Ishikawa (cell line): Measurements from ENCODE around the gene CYBB.

ENCODE experiments used
- CEBPB ChIP-seq: IDR thresholded peaks from 2 replicates; pipeline ENCODE4 v1.6.1; 2012
- CREB1 ChIP-seq: IDR thresholded peaks from 2 replicates; pipeline ENCODE4 v1.6.1; 2012; ENCODE audit warnings: low read depth
- EGR1 ChIP-seq: IDR thresholded peaks from 2 replicates; pipeline ENCODE4 v1.6.1; 2012
- EP300 ChIP-seq: IDR thresholded peaks from 2 replicates; pipeline ENCODE4 v1.6.1; 2012; ENCODE audit warnings: borderline replicate concordance
- FOXM1 ChIP-seq: IDR thresholded peaks from 2 replicates; pipeline ENCODE4 v1.6.1; 2012; ENCODE audit warnings: low read depth, borderline replicate concordance
- MAX ChIP-seq: IDR thresholded peaks from 2 replicates; pipeline ENCODE4 v1.6.1; 2012
- NFIC ChIP-seq: IDR thresholded peaks from 2 replicates; pipeline ENCODE4 v1.6.1; 2012
- RAD21 ChIP-seq: IDR thresholded peaks from 2 replicates; pipeline ENCODE4 v1.6.1; 2012; ENCODE audit warnings: low read depth
- REST ChIP-seq: IDR thresholded peaks from 2 replicates; pipeline ENCODE4 v1.6.1; 2012; ENCODE audit warnings: low read depth, mild to moderate bottlenecking
- TAF1 ChIP-seq: IDR thresholded peaks from 2 replicates; pipeline ENCODE4 v1.6.1; 2012; ENCODE audit warnings: low read depth, mild to moderate bottlenecking
- TCF12 ChIP-seq: IDR thresholded peaks from 2 replicates; pipeline ENCODE4 v1.6.1; 2012; ENCODE audit warnings: low read depth
- TEAD4 ChIP-seq: IDR thresholded peaks from 2 replicates; pipeline ENCODE4 v1.6.1; 2012
- USF1 ChIP-seq: IDR thresholded peaks from 2 replicates; pipeline ENCODE4 v1.6.1; 2012
- YY1 ChIP-seq: IDR thresholded peaks from 2 replicates; pipeline ENCODE4 v1.6.1; 2012; ENCODE audit warnings: low read depth
- ZBTB7A ChIP-seq: IDR thresholded peaks from 2 replicates; pipeline ENCODE4 v1.6.1; 2012; ENCODE audit warnings: low read depth

CYBB gene

GRCh38 chrX:37803057-37803456, 23.2 kb downstream of the CYBB start:
- TF ChIP-seq EGR1 (no peak), RAD21 (no peak), FOXM1 (no peak), USF1 (no peak), TAF1 (no peak), NFIC (no peak), EP300 (no peak)

GRCh38 chrX:37809970-37810369, 30.1 kb downstream of the CYBB start:
- TF ChIP-seq YY1 (no peak), EGR1 (no peak), USF1 (no peak), NFIC (no peak)

- TF ChIP-seq EGR1 (no peak), TAF1 (no peak), YY1 (no peak), NFIC (no peak), TCF12 (no peak), MAX (no peak), FOXM1 (no peak), EP300 (no peak), CREB1 (no peak), USF1 (no peak), ZBTB7A (no peak)
These were observed 32.3 kb downstream of the CYBB start for GRCh38 chrX:37812110-37812509.

- TF ChIP-seq YY1 = no peak
These were observed 33.7 kb downstream of the CYBB start for GRCh38 chrX:37813570-37813969.

- TF ChIP-seq EGR1 (no peak), NFIC (no peak), REST (no peak)
These were observed 35.5 kb downstream of the CYBB start for GRCh38 chrX:37815366-37815765.

- no peak for TF ChIP-seq ZBTB7A
- no peak for TF ChIP-seq TAF1
- TF ChIP-seq REST = no peak
- TF ChIP-seq CEBPB = no peak
- TF ChIP-seq USF1 = no peak
- no peak for TF ChIP-seq MAX
- TF ChIP-seq CREB1 = no peak
- no peak for TF ChIP-seq TCF12
- no peak for TF ChIP-seq NFIC
- no peak for TF ChIP-seq EP300
- no peak for TF ChIP-seq RAD21
- no peak for TF ChIP-seq EGR1
- TF ChIP-seq FOXM1 = no peak
These were observed 36.9 kb downstream of the CYBB start for GRCh38 chrX:37816766-37817165.

GRCh38 chrX:37817176-37817575, 37.3 kb downstream of the CYBB start:
- no peak for TF ChIP-seq FOXM1
- TF ChIP-seq TEAD4 = no peak
- no peak for TF ChIP-seq ZBTB7A
- no peak for TF ChIP-seq EGR1
- TF ChIP-seq MAX = no peak
- no peak for TF ChIP-seq REST
- no peak for TF ChIP-seq NFIC
- TF ChIP-seq TAF1 = no peak
